NCI-H2171 treated with DMSO at 0.1 percent for 48 hours (cell line): ENCODE results near the gene C4orf51.

Source experiments
- DNase-seq: peaks from one replicate; lab custom pipeline; 2025; lab: John Stamatoyannopoulos, UW

Gene C4orf51

DNA sequence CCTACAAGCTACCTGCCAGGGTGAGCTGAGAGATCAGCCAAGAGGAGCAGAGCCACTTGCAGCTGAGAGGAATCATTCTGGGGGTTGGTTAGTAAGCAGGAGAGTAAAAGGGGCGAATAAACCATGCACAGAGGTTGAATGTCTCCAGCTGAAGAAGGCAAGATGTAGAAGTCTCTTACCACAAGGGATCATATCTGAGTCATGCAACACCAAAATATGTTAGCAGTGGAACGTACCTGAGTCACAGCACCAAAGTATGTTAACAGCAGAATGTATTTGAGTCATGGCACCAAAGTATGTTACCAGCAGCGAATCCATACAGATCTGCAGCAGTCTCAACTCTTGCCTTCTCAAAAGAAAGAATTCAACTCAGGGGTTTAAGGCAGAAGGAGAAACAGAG, 29.9 kb downstream of the C4orf51 start:
- DNase-seq = no peak

- DNase-seq = peak; percentile 57
Observed at GRCh38 chr4:145716200-145716599, 36.3 kb downstream of the C4orf51 start.

- peak; percentile 6 for DNase-seq
Observed at GRCh38 chr4:145716661-145717200, 36.8 kb downstream of the C4orf51 start.

GRCh38 chr4:145719752-145720624, 40.0 kb downstream of the C4orf51 start:
- DNase-seq = no peak

DNA sequence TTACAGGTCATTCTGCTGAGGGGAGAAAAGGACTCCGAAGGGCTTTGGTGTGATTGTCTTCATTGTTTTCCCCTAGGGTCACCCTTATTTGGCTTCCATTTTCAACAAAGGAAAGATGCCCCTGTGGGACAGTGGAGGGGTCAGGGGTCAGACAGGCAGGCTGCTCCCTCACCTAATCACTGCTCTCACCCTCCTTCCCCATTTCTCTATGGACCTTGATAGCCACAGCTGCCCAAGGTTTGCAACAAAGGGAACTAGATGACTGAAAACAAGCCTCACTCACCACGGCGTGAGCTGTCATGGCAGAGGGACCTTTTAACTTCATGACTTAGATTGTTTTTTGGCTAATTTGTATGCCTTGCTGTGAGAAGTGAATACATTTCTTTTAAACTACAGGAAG, 40.7 kb downstream of the C4orf51 start:
- DNase-seq = no peak

GRCh38 chr4:145722561-145722960, 42.6 kb downstream of the C4orf51 start:
- no peak for DNase-seq

DNA sequence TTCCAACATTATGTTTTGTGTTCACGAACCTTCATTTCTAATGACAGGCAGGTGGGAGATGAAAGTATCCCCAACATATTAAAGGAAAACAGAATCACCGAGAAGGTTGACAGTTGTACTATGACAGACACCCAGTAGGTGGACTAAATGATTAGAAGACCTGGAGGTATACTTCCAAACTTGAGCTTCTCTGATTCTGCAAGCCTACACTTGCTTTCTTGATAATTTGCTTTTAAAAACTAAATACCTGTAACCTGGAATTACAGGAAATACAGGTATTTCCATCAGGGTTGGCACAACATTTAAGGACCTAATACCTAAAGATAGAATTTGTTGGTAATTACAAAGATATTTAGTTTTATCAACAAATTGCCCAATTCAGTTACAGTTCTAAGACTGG, 43.4 kb downstream of the C4orf51 start:
- DNase-seq = no peak

DNA sequence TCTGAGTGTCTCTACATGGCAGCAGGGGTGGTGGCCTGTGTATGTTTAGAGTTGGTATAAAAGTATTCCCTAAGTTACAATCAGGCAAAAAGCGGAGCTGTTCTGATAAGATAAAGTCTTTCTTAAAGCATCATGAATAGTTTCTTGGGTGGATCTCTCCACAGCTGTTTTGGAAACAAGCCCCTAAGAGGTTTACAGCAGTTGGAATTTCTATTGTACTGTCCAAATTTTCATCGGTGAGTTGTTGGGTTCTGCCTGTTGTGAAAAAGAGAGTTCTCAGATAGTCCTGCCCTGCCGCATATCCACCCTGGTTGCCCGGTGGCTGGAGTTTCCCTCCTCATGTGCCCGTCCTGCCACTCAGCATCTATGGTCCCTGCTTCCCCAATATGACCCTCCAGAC, 50.1 kb downstream of the C4orf51 start:
- DNase-seq = no peak

DNA sequence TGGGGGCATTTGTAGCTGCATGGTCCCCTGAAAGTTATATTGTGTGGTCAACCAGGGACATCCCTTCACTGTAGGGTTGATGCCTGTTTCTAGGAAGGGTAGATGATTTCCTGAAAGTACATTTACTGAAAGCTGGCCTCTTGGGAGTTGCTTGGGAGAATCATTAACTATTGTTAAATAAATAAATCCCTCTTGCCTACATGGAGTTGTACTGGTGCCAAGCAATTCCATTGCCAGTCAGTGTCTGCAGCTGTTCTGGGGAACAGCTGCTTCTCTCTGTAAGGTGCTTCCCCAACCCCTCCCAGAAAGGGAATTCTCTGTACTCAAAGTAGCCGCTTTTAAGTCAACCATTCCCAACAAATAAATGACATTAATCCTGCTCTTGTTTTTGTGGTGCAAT, 51.1 kb downstream of the C4orf51 start:
- DNase-seq = peak; percentile 65

DNA sequence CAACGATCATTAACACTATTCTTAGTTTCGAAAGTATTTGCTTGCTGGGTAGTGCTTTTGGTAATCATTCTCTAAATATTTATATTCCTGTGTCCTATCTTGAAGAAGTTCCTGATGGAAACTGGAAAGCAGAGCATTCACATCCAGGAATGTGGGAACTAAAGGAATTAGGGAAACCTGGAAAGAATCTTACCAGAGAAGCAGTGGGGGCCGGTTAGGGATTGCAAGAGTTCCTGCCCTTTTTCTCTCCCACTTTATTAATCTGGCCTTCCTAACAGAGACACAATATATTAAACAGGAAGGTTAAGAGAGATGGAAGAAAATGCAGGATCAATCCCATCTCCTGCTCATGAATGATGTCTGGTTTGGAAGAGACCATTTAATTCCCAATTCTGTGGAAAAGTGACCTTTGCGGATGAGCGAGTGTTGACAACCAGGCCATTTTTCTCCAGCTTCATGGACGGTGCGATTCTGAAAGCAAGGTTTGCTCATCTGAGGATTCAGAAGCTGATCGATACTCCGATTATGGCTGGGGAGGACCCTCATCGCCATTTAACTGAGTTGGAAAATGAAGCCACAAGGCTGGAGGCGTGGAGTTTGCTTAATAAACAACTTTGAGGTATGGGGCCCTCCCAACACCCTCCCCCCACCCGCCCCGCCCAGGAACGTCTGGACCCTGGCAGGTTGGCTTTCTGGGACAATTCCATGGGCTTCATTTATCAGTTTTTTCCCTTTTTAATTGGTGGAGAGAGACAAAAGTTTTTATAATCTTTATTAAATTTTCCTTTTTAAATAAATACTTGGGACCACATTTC, 52.3 kb downstream of the C4orf51 start:
- DNase-seq = no peak

- DNase-seq = peak; percentile 79
Observed at GRCh38 chr4:145732895-145733880, 53.2 kb downstream of the C4orf51 start.

DNA sequence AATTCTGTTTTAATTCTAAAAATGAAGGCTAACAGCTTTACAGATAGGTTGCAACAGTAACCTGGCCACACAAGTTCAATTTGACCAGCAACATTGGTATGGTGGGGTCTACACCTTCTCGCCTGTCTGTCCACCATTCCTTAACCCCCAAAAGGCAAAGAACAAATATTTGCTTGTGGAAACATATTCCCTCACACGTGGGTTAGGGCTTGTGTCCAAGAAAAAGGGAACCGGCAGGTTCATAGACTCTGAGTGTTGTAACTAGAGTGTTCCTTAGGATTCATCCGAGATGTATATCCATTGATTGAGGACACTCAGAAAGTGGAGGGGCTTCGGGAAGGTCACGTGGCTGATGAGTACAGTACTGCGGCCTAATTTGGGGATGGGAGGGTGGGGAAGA, 54.1 kb downstream of the C4orf51 start:
- no peak for DNase-seq

- no peak for DNase-seq
Observed at GRCh38 chr4:145734576-145735346, 54.8 kb downstream of the C4orf51 start.

DNA sequence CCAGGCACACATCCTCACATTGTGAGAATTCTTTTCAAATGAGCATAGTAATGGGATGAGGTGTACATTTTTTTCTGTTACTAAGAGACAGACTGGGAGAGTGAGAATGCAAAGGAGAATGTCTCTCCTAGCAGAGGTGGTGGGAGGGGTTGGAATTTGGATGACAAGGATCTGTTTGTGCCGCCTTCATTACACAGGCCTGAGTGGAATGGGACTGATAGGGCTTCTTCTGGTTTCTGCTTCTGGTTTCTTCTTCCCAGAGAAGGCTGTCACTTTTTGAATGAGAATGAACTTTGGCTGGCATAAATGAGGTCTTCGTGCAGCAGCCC, 55.4 kb downstream of the C4orf51 start:
- no peak for DNase-seq

DNA sequence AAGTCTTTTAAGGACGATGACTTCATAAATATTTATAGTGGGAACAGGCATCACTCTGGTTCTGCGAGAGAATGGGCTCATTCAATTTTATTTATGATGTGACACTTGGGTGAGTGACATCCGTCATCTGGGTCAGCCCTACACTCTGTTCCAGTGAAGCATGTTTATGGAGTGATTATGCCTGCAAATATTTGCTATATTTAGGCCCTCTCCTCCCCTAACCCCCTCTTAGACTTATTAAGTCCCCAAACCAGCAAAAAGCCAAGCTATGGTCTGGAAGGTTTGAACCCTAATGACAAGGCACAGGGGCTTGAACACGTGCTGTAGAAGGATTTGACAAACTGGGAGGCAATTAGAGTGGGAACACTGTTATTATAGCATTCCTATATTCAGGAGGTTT, 55.9 kb downstream of the C4orf51 start:
- no peak for DNase-seq

GRCh38 chr4:145736241-145736831, 56.4 kb downstream of the C4orf51 start:
- no peak for DNase-seq

DNA sequence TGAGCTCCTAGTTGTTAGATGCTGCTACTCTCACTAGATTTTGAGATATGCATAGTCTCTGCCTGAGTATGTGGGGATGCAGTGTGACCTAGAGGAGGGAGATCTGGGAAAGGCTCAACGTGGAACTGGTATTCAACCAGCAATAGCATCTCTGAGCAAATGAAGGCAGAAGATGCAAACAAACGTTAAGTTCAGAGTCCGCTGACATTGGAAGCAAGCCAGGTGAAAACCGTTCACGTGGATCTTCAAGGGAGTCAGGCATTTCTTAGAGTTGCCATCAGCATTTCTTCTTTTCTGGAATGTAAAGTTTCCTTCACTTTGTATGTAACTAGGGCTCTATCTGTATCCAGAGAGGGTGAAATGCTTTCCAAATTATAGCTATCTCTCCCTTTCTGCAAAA, 59.9 kb downstream of the C4orf51 start:
- no peak for DNase-seq

- DNase-seq = no peak
Observed at GRCh38 chr4:145740806-145741205, 60.9 kb downstream of the C4orf51 start.

DNA sequence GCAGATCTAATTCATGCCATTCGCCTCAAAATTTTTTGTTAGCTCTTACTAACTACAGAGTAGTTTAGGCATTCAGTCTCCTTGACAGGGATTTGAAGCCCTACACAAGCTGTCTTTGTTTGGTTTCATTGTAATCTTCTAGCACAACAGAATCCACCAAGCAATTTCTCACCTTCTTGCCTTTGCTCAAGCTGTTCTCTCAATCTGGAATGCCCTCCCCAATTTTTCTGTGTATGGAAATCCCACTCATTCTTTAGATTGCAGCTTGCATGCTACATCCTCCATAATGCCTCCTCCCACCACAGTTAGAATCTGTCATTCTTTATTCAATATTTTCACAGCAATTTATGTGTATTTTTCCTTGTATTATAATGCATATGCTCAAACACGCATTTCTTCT, 63.7 kb downstream of the C4orf51 start:
- DNase-seq = no peak

DNA sequence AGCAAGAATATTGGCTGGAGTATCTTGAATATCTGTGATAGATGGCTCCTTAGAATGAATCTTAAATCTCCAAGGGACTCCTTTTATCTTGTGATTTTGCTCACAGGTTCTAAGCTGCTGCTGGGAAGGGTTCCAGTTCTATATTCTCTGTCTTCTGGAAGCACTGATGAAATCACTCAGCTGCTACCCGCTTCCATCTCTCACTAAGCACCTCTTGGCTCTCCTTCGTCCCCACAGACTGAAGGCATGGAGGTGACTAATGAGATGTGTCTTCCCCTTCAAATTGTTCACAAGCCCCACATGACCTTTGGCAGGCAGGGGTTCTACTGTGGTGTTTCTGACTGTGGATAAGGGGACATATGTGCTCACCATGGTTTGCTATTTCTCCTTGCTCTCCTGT, 75.9 kb downstream of the C4orf51 start:
- no peak for DNase-seq

GRCh38 chr4:145756244-145756643, 76.3 kb downstream of the C4orf51 start:
- DNase-seq = no peak
